SIG-M5 (cell line): ENCODE results near the gene AQP2.
"Not testable (repeated sequence)": the region's sequence is repeated elsewhere in the genome, so short reads cannot be mapped to it uniquely, and the experiment has no call there.

Experiments used
- DNase-seq: peaks from one replicate; lab custom pipeline; 2025; lab: John Stamatoyannopoulos, UW

The AQP2 gene

DNA sequence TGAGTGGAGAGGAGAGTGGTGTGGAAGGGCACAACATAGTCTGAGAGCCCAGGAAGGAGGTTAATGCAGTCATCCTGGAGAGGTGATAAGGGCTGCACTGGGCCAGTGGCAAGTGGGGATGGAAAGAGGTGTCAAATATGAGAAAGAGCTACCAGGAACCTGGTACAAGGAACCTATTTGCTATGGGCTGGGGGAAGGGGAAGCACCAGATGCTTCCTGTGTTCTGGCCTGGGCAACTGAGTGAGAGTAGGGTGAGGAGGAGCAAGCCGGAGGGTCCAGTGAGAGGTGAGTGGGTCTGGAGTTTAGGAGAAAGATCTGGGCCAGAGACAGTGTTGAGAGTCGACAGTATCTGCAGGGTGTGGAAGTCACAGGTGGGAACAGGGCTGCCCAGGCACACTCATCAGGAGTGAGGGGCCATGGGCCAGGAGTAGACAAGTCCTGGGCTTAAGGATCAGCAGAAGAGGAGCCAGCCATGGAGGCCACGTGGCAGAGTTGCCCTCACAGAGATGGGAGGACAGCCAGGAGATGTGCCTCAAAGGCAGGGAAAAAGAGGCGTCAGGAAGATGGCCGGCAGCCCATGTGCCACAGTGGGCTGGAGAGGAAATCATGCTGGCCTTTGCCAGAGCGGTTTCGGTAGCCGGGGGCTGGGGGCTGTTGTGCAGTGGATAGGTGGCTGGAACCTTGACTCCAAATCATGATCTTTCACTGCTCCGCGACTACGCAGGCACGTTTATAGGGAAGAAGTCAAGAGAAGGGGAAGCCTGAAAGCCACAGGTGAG, 19.3 kb downstream of the AQP2 start:
- no peak for DNase-seq

- DNase-seq = no peak
These were observed 20.1 kb downstream of the AQP2 start for GRCh38 chr12:49970658-49971057.

GRCh38 chr12:49971141-49971540, 20.6 kb downstream of the AQP2 start:
- no peak for DNase-seq

GRCh38 chr12:49972129-49972528, 21.6 kb downstream of the AQP2 start:
- no peak for DNase-seq

GRCh38 chr12:49972641-49973360, 22.3 kb downstream of the AQP2 start, which contains the start of gene AQP6:
TSS of gene AQP6 (plus strand) at chr12:49972947. CDS start at chr12:49973174, 227 bp downstream.
- no peak for DNase-seq

DNA sequence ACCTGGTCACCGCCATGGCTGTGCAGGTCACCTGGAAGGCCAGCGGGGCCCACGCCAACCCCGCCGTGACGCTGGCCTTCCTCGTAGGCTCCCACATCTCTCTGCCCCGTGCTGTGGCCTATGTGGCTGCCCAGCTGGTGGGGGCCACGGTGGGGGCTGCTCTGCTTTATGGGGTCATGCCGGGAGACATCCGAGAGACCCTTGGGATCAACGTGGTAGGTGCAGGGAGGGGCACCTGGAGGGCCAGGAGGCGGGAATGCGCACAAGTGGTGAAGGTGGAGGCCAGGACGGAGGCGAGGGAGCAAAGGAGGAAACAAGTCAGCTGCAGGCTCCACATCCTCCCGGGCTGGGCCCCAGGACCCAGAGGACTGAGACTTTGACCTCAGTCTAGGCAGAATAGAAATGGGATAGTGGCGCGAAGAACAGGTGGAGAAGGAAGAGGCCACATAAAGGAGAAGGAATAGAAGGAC, 22.9 kb downstream of the AQP2 start:
- no peak for DNase-seq

GRCh38 chr12:49974231-49974675, 23.7 kb downstream of the AQP2 start:
- no peak for DNase-seq

DNA sequence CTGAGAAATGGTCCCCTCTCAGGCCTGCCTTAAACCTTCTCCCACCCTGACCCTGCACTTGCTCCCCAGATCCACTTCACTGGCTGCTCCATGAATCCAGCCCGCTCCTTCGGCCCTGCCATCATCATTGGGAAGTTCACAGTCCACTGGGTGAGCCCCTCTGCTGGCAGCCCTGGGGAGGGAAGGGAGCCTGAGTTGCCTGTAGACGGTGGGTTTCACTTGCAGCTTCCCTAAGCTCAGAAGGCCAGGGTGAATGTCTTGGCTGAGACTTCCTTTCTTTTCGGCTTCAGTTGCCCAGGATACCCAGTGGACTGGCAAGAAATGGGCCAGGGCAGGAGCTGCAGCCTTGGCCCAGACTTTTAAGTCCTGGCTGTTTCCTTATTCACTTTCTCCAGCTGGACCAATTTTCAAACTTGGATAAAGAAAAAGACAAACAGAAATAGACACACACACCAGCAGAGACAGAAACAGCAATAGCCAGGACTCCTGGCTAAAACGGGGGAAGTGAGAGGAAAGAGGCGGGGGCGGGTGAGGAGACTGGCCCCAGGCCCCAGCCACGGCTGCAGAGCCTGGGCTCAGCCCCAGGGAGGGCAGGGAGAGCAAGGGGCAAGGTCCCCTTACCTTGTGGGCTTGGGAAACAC, 24.3 kb downstream of the AQP2 start:
- no peak for DNase-seq

DNA sequence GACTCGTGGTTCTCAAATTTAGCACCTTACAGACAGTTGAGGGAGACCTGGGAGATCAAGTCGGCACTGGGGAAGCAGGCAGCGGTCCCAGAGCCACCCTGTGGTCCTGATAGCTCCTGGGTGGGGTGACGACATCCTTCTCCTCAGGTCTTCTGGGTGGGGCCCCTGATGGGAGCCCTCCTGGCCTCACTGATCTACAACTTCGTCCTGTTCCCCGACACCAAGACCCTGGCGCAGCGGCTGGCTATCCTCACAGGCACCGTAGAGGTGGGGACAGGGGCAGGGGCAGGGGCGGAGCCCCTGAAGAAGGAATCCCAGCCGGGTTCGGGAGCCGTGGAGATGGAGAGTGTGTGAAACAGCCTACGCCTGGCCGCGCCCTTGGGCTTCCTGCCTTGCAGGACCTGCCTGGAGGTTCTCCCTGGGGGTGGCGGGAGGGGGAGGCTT, 24.8 kb downstream of the AQP2 start:
- DNase-seq = no peak

DNA sequence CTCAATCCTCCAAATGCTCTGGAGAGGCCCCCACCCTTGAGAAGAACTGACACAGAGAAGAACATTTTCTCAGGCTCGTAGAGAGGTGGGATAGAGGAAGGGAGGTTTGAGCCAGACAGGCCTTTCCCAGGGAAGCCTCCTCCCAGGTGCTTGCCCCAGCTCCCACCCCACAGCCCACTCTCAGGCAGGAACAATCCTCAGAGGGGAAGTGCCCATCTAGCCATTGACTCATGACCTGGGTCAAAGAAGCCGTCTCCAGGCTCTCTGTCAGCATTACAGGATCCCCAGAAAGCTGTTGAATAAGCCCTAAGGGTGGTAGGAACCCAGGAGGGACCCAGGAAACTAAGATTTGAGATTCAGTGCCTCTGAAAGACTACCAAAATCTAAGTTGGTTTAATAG, 26.0 kb downstream of the AQP2 start:
- no peak for DNase-seq

DNA sequence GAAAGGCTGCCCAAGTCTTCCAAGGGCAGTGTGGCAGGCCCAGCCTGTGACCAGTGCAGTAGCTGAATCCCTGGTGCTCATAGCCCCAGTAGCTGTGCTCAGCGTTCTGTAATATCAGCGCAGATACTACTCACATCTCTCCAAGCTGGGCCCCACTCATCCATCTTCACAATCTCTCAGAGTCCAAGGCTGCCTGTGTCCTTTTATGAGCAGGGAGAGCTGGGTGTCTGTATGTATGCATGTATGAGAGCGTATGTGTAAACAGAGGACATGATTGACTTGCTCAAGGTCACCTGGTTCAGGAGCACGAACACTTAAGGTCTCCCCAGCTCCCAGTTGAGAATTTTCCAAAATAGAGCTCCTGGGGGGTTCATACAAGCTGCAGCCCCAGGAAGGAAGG, 27.6 kb downstream of the AQP2 start:
- no peak for DNase-seq

DNA sequence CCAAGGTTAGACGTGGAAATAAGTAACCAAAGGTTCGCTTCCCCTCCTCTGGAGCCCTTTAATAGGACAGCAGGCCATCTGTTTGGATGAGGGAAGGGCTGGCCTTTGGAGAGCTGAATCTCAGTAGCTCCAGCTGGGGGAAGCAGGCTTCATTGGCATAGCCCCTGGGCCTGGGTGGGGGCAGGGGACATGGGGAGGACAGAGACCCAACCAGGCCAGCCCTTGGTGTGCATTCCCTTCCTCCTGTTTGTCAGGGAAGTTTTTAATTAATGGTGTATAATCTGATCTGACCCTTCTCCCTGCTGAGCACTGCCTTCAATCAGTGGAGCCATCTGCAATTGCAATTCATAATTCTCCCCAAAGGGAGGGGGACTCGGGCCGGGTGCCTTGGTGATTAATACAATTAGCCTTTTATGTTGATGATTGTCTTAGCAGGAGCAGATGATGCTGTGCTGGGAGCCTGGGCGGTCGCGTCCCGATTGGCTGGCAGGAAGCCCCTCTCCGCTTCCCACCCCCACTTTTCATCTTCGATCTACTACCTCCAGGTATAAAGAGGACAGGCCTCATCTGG, 28.6 kb downstream of the AQP2 start:
- no peak for DNase-seq

DNA sequence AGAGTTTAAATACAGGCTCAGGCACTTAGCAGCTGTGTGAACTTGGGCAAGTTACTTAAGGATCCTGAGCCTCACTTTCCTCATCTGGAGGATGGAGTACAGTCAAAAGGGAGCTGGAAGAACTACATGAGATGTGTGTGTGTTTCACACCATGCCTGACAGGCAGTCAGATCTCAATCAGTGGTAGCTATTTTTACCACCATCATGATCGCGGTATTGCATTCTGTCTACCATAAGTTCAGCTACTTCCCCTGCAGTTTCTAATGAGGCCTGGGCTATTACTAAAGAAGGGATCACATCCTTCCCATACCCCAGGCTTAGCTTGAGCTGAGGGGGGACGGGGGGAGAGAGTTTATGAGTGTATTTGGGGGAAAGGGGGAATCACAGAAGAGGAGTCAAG, 29.3 kb downstream of the AQP2 start:
- DNase-seq = no peak

GRCh38 chr12:49980501-49981349, 30.2 kb downstream of the AQP2 start:
- no peak for DNase-seq

DNA sequence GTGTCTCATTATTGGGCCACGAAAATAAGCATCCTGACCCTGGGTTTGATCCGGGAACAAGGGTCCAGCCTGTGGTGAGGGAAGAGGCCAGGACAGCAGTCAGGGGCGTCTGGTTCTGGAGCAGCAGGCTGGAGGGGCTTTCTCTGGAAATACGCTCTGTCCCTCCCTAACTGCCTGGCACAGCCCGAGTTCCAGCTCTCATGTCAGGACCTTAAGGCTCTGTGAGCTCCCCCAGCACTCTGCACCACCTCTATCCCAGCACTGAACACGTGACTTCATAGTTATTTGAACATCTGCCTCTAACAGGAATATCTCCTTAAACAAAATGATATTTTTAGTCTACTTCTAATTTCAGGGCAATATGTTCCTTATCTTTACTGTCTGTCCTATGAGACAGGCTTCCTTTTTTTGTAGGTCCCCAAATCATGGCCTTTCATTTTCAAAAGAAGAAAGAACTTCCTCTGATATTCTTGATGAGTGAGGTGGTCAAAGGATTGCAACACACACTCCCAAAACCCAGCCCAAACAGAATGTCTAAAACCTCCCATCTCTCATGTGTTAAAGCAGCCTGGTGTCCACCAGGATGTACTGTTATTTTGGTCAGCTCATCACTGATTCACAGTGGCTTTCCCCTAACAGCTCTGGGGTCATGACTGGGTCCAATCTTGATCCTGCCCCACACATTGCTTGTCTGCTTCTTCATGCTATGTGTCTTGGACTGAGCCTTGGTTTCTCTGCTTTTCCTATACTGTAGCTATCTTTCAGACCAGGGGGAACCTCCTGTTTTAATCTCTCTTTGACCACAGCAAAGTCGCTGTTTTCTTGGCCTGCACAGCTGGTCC, 31.9 kb downstream of the AQP2 start:
- DNase-seq = no peak

GRCh38 chr12:49983892-49984291, 33.4 kb downstream of the AQP2 start:
- no peak for DNase-seq

DNA sequence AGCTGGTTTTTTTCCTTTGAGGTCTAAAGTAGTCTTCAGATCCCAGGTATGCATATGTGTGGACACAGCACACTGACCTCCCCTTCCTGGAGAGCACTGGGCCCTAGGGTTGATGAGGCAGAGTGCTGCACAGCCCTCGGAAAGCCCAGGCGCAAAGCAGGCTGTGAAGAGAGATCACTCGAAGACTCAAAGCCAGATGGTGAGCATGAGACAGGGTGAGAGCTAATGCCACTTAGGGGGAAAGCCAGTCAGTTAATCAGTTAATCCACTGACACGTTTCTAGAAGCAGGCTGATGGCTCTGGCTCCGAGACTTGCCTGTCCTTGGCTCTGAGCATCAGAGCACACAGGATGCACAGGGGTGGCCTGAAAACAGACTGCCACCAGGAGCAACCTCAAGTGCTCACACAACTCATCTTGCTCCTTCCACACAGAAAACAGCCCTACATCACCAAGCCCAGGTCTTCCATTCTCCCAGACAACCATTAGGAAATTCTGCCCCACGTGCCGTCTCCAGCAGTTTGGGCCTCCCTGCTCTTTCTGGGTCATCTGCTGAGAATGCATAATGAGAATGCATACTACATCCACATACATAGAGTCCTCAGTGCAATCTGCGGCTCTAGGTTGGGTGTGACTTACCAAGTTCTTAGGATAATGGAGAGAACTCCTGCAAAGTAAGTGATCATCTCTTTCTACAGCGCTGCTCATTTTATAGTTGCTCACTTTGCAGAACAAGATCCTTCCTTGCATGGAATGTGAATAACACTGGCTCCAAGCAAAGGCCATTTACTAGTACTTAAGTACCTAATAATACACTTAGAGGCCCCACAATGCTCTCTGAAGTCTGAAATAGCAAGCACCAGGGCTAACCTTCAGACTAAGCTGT, 34.2 kb downstream of the AQP2 start:
- DNase-seq = no peak

DNA sequence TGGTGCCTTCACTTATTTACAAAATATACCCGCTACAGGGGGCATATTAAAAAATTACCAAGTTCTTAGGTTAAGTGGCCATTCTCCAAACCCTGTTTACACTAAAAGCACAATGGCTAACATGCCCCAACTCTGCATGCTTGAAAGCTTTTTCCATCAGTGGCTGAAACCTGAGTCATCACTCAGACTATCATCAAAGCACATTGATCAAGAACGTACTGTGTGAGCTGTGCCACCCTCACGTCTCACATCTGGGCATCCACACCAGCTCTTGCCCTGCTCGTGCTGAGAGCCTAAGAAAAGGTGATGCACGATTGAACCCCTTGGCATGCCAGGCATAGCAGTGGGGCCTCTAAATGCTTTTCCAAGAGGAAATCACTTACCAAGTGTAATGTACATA, 35.4 kb downstream of the AQP2 start:
- DNase-seq = no peak

DNA sequence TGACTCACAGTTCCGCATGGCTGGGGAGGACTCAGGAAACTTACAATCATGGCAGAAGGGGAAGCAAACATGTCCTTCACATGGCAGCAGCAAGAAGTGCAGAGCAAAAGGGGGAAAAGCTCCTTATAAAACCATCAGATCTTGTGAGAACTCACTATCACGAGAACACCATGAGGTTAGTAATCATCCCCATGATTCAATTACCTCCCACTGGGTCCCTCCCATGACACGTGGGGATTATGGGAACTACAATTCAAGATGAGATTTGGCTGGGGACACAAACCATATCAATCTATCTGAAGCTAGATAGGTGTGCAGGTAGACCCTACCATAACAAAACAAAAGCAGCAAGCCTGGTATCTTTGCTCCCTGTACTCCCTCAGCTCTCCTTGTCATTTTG, 35.9 kb downstream of the AQP2 start:
- not testable (repeated sequence) for DNase-seq
